HG02970 (cell line): Measurements from ENCODE around the gene PTPRT.

ENCODE experiments used
- ATAC-seq: cut with Tn5 transposase; IDR thresholded peaks from one replicate; pipeline ENCODE4 v1.9.1; 2021; ENCODE audit warnings: mild to moderate bottlenecking, moderate library complexity, moderate number of reproducible peaks; ENCODE audit not compliant: unreplicated experiment, low FRiP score

PTPRT gene

DNA sequence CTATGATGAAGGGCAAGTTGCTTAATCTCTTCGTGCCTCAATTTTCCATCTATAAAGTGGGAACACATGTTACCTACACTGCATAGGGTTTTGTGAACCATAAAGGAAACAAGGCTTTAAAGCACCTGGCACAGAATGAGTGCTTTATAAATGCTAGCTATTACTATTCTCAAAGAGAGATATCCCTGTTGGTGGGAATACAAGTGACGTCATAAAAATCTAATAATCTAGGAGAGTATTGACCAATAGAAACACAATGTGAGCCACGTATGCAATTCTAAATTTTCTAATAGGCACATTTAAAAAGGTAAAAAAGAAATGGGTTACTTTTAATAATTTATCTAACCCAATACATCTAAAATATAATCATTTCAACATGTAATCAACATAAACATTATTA is 316.4 kb downstream of the PTPRT start:
- no peak for ATAC-seq

DNA sequence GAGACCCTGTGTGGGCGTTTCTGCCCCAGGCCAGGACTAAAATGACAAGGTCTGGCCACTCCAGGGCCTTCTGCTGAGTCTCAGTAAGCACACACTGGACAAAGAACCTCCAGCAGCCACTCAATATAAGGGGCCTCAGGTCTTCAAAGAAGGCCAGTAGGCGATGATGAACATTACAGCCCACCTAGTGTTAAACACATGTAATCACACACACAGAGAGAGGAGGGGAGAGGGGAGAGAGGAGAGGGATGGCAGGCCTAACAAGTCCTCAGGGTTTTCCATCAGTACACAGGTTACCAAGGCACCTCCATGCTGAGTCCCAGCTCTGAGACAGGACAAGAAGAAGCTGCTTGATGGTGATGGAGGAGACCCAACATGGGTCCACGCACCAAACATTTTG is 325.6 kb downstream of the PTPRT start:
- no peak for ATAC-seq

DNA sequence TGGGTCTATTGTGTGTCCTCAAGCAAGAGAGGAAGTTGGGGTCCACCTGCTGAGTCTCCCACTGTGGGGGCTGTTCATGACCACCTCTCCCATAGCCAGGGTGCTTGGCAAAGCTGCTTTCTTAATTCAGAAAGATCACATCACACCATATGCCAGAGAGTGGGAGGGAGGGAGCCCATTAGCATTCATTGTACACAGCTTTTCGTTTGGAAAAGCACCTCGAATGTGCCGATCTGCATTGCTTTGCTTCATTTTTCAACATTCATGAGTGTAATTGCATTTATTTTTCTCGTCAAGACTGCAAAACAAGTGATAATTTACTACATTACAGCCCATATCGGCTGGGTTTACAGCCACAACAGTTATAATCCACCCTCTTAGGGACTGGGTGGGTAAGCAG is 327.3 kb downstream of the PTPRT start:
- ATAC-seq = no peak

DNA sequence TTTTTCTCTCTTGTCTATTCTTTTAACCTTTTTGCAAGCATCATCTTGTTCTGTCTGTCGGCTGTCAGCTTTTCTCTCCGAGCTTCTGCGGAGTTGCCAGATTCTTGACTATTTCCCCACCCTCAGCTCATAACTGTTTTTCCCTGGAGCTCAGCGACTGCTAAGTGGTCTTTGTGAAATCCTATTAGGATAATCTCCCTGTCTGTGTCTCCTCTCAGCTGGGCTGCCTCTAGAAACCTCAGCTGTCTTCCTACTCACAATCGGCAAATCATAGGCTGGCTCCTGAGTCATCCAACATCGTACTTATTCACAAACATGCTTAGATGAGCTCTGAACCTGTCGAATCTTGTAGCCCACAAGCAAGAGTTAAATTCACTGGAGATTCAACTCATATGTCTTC is 332.3 kb downstream of the PTPRT start:
- no peak for ATAC-seq

DNA sequence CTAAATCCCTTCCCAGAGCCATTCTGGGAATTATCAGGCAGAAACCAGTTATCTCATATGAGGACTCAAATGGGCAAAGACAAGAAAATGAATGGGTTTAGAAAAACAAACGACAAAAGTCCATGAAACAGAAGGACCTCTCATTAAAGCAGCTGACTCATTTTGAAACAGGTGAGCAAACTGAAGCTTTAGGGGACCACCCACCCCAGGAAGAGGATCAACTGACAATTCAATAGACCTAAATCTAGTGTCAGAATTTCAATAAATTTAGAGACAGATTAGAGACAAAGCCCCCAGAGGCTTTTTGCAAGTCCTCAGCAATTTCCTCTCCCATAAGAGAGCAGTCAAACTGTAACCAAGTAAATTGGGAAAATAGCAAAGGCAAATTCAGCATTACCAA is 333.8 kb downstream of the PTPRT start:
- no peak for ATAC-seq

DNA sequence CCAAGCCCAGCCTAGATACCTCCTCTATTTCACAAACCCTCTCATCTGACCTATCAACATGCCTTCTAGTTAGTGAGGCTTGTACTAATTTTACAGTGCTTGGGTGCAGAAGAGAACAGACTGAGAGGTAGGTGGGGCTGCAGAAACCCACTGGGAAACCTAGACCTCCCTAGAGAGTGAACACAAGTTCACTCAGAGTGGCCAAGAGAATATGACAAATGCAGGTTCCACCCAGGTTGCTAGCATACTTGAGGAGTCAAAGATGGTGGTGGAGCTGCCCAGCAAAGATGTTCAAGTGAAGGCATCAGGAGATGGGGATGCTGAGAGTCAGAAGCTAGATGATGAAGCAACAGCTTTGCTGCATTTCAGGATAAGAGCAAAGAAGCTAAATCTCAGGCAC is 337.0 kb downstream of the PTPRT start:
- no peak for ATAC-seq

DNA sequence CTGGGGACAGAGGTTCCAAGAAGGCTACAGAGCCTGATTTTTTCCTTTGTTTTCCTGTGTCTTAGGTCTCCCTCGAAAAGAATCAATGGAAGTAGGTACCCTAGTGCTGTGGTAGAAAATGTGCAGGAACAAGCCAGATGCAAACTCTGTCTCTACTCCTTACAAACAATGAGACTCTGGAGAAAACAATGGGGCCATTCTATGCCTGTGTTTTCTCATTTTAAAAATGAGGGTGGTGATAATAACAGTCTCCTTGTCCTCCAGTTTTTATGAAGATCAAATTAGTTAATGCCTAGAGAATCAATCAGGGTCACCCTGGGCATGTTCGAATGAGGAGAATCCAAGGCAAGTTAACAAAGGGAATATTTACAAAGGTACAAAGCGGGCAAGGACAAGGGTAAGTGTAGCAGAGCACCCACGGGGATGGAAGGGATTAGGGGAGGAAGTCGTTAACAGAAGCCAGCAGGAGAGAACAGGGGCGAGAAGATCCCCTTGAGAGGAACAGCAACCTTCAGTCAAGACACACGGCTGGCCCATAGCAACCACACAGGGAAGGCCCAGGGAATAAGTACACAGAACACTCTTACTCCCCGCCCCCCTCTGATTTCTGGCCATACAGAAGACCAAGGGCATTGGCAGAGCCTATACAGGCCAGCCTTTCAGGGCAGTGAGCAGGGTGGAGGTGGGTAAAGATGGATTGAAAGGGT is 342.8 kb downstream of the PTPRT start:
- ATAC-seq = no peak

DNA sequence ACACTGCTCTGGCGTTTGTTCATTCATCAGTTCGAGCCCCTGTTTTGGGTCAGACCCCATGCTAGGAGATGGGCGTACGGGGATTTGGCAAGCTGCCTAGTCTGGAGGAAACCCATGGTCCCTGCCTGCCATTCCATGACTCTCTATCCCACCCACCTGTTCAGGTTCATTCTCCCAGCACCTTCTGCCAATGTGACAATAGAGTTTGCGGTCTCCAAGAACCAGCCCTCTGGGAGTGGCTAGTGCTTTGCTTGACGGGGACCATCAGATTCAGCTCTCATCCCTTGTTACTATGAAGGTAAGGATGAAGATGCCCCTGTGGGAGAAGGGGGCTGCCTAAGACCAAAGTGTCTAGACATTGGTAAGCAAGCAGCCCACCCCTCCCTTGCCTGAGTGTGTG is 345.0 kb downstream of the PTPRT start:
- ATAC-seq = no peak

DNA sequence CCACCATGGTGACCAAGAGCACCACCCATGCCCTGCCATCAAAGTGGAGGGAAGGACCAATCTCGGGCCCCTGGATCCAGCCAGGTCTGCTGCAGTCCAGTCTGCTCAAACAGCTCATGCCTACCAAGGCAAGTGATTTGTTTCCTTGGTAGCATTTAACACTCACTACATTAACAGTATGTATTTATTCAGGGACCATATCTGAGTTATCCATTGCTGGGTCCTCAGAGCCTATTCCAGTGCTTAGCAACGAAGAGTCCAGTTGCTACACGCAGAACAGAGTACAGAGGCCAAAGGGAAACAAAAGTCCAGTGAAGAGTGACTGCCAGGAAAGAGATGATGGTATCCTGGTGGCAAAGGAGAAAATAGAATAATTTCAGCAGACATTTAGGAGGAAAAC is 352.2 kb downstream of the PTPRT start:
- no peak for ATAC-seq

DNA sequence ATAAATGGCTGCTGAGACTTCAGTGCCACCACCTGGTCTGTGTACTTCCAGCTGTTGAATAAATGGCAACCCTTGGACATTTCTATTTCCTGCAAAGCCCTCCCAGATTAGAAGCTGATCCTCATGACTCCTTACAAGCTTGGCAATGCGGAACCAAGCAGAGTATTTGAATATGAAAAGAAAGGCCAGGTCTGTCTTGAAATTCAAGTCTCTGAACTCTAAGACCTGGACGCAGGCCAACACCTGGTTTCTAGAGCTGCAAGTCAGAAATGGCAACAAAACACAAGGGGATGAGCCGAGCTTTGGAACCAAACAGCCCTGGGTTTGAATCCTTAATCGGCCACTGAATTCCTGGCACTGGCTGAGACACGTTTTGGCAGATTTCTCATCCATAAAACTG is 353.4 kb downstream of the PTPRT start:
- ATAC-seq = no peak

DNA sequence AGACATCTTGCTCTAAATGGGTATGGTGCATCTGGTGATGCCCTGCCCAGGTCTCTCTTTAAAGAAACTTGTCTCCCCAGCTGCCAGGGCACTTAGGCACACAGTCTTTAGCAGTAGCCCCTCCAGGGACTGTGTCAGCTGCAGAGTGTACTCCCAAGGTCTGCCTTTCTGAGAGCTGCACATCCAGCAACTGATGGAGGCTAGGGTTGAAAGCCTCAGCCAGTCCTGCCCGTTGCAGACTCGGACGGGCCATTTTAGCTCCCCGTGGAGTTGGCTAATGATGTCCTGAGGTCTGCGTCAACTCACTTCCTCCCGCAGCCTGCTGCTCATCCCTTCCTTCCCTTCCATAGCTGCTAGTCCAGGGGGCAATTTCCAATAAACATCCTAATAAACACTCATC is 381.8 kb downstream of the PTPRT start:
- ATAC-seq = no peak

DNA sequence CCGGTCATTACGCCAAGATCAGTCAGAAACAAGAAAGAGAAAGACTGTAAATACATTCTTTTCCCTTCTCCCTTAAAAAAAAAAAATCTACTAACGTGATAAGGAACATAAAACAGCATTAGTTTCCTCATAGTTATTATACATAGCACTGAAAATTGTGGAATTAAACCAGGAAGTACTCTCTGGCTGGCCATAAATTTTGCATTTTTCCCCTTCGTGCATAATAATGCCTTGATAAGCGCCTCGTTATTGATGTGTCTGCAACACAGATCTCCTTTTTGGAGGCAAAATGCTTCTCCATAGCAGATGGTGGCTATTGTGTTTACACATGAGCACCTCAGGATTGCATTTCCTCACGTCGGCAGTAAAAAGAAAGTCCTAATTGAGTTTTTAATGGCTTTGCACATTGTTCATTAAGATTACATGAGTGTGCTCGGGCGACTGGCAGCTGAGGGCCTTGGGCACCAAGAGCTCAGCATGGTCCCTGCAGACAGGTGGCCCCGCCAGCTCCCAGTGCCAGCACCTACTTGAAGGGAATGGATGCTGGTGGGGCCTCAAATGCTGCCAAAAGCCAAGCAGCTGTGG is 394.5 kb downstream of the PTPRT start:
- ATAC-seq = no peak

DNA sequence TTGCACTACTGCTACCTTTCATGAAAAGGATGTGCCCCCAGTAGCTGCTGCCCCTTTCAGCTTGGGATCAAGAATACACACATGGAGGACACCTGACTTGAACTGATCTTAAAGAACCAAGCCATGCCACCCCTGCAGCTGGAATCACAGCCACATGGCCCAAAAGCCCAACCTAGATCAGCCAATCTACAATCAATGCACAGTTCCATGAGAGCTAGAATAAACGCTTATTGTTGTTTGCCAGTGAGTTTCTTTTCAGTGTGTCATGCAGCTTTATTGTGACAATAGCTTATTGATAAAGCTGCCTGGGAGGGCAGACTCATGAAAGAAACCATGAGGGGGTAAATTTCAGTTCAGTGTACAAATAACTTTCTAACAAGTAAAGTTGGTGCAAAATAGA is 397.7 kb downstream of the PTPRT start:
- ATAC-seq = no peak

DNA sequence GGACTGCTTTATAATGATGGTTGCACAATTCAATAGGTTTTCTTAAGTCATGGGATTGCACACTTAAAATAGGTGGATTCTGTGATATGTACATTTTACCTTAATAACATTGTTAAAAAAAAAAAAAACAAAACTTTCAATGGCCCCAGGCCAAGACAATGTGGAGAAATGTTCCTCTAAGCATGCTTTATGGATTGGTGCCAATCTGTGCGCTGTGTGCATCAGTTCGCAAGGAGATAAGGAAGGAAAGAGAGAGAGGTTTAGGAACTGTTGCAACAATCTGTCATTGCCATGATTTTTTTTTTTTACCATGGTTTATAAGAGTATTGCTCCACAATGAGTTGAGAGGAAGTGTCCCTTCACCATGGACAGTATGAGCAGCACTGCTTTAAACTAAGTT is 399.6 kb downstream of the PTPRT start:
- ATAC-seq = no peak

DNA sequence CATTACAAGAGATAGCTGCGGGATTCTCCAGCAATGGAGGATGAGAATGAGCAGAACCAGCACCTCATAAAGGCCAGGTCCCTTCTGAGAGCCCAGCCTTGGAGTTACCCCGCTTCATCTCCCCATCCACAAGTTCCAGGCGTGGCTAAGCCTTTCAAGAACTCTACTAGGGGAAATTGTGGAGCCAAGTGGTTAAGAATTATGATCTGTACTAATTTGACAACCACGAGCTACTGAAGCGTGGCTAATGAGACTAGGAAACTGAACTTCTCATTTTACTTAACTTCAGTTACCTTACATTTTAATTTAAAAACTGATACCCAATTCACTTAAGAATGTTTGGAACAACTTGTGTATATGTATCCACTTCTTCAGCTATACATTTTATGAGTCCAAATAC is 401.0 kb downstream of the PTPRT start:
- ATAC-seq = no peak

DNA sequence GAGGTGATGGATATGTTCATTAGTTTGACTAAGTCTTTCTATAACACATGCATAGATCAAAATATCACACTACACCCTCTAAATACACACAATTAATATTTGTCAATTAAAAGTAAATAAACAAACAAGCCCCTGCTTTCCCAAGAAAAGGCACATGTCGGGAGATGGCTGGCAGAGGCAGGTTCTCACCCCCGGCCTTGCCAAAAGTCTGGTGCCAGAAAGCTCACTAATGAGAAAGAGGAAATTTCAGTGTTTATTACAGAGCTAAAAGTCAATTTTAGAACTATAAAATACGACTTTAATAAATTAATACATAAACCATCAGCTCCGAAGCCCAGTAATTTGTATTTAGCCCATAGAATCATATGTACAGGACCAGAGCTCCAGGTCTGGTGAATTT is 404.7 kb downstream of the PTPRT start:
- ATAC-seq = no peak

DNA sequence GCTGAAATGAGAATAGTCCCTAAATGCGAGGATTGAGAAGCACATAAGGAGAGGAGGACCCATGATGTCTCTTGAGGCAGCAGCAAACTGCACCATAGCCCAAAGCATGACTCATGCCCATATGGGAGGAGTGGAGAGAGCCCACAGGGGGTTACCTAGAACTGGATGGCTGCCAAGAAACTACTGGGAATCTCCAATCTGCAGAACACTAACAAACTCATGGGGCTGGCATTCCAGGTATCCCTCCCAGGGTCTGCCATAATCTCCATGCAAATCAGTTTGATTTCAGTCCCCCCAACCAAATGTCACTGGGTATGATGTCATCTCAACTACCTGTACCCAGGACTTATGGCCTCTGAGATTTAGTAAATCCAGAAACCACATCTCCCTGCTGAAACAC is 410.5 kb downstream of the PTPRT start:
- ATAC-seq = no peak

DNA sequence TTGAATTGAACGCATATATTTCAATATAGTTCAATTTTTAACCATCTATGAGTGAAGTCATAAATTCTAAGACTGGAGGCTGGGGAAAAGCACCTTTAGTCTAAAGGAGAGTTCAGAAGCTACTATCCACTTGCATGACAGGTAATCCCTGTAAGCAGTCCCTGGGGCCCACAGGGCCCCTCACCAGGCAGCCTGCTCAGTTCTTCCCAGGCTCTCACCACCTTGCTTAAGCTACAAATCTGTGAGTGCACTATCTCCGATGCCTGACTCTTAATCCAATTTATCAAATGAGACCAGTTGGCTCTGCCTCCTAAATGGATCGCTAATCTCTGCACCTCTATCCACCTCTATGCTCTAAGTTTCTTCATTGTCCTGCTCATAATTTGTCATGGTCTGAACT is 413.8 kb downstream of the PTPRT start:
- no peak for ATAC-seq

DNA sequence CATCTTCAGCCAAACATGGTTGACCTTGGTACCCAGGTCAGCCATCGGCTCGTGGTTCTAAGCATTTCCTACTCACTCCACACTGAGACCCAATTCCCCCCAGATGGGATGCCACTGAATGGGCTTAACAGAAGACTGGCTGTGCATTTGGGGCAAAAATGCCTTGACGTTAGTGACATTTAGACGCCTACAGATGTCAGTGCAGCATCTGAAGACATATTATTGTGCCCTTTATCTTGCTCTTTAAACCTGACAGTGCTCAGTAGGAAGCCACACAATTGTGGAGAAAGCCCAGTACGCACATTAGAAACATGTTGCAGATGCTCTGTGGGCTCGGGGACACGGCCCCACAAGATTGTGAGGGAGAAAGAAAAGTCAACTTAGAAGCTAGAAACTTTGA is 414.7 kb downstream of the PTPRT start:
- no peak for ATAC-seq

DNA sequence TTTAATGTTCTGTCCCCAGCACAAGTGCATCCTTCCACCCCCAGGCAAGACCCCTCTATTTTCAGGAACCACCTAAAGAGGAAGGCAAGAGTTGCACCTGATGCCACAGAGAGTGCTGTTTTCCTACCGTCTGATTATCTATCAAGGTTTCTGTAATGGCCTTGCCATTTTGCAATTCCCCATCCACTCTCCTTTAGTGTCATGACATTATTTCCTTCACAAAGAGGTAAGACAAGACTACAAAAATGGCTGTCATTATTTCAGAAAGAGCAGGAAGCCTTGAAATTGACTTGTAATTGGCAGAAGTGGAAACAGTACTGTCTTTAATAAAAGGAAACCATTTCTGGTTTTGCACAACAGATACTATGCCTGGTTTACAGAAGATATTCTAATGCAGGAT is 426.7 kb downstream of the PTPRT start:
- ATAC-seq = no peak

DNA sequence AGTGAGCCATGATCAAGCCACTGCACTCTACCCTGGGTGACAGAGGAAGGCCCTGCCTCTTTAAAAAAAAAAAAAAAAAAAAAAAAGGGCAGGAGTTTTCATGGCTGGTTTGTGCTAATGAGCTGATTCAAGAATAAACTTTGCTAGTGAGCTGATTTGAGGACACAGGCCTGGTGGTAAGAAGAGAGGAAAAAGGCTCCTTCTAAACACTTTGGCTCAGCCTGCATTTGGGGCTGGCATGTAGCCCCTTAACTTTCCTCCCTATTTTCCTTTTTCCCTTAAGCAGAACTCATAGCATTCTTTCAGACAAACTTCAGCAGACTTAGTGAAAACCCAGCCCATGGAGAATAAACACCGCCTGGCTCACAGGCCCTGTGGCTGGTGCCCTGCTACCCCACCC is 432.7 kb downstream of the PTPRT start:
- no peak for ATAC-seq

DNA sequence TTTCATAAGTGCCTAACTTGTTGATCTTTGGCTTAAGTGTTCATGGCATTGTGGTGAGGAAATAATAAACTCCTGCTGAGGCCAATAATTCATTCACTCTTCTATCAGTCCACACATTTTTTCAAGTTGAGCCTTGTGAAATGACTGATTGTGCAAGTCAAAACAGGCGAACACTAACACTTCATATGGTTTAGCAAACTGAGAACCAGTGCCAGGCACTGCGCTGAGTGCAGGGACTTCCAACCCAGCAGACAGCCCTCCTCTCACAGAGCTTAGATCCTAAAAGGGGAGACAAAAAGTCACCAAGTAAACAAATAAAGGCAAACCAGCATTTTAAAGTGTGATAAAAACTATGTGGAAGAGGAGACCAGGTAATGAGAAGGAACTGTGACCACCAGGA is 435.0 kb downstream of the PTPRT start:
- ATAC-seq = no peak

DNA sequence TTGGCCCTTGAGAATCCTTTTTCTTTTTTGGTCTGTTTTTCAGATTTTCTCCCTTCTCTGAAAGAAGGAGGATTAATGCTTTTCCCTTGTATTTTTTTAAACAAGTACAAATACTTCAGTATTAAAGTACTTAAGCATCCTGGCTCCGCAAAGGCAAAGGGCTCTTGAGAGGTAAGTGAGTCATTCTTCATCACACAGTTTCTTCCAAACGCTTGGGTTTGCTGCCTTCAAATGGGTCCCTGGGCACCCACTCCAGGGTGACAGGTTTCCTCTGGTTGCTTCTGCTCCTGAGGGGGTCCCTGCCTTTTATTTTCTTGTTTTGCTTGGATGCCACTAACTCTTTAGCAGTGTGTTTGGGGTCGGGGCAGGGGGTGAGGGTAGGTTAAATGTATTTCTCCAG is 437.1 kb downstream of the PTPRT start:
- ATAC-seq = no peak
